ENCODE data around the gene IRF7. TPM values are rescaled to one million over a fixed set of nuclear protein-coding genes. Genes with fewer than 3 reads are reported as not detected.

IRF7 gene
- total and polyA plus RNA-seq, 9 donors = 0.28 to 59.1 (median 17.1) TPM

GRCh38 chr11:592501-592900 lies 23.2 kb downstream of the IRF7 start:
- 94 to 96% (median 95%) methylated on average over 22 of the region's 22 CpGs for WGBS, 3 donors
- no peaks in the 10 kb centered on the region for H3K36me3 ChIP-seq

GRCh38 chr11:590997-591396 lies 24.8 kb downstream of the IRF7 start:
- DNase-seq = no peak
- intact Hi-C loops (cut with DNase I) = no loop called here
- no peaks in the 10 kb centered on the region for H3K4me1 ChIP-seq (ENCODE audit: insufficient read depth)
- no peak for TF ChIP-seq EP300 (IDR thresholded peaks at IDR 0.05)
- no peak for TF ChIP-seq POLR2A (IDR thresholded peaks at IDR 0.05)
- no peak for TF ChIP-seq CTCF (IDR thresholded peaks at IDR 0.05)
- H3K9me3 ChIP-seq = no peaks in the 10 kb centered on the region
- no peaks in the 10 kb centered on the region for H3K27me3 ChIP-seq
- no peak overlapping the region for H3K27ac ChIP-seq
- no peaks in the 10 kb centered on the region for H3K36me3 ChIP-seq
- no peak overlapping the region for H3K4me3 ChIP-seq
- 74 to 79% (median 78%) methylated on average over 11 of the region's 11 CpGs for WGBS, 3 donors

More at GRCh38 chr11:592501-592900, 23.2 kb downstream of the IRF7 start:
- H3K4me1 ChIP-seq (ENCODE audit: insufficient read depth) = no peaks in the 10 kb centered on the region
- H3K27me3 ChIP-seq = no peaks in the 10 kb centered on the region
- no peak for TF ChIP-seq CTCF (IDR thresholded peaks at IDR 0.05)
- TF ChIP-seq EP300 (IDR thresholded peaks at IDR 0.05) = no peak
- TF ChIP-seq POLR2A (IDR thresholded peaks at IDR 0.05) = no peak
- intact Hi-C loops (cut with DNase I) = no loop called here
- H3K9me3 ChIP-seq = no peaks in the 10 kb centered on the region
- H3K4me3 ChIP-seq = no peak overlapping the region
- no peak overlapping the region for H3K27ac ChIP-seq
- no peak for DNase-seq

- no peaks in the 10 kb centered on the region for H3K36me3 ChIP-seq
- peak in 1 of 5 donors; percentile 28 for DNase-seq
- no peaks in the 10 kb centered on the region for H3K4me1 ChIP-seq (ENCODE audit: insufficient read depth)
- H3K27me3 ChIP-seq = no peaks in the 10 kb centered on the region
- intact Hi-C loops (cut with DNase I) = no loop called here
- H3K27ac ChIP-seq = no peak overlapping the region
- H3K9me3 ChIP-seq = no peaks in the 10 kb centered on the region
- no peak overlapping the region for H3K4me3 ChIP-seq
- TF ChIP-seq EP300 (IDR thresholded peaks at IDR 0.05) (no peak), CTCF (IDR thresholded peaks at IDR 0.05) (no peak), POLR2A (IDR thresholded peaks at IDR 0.05) (no peak)
- 93 to 94% (median 93%) methylated on average over 26 of the region's 26 CpGs for WGBS, 3 donors
These were observed 26.0 kb downstream of the IRF7 start for GRCh38 chr11:589798-590197.

- Histone ChIP-seq H3K4me1 (ENCODE audit: insufficient read depth) (no peaks in the 10 kb centered on the region), H3K27me3 (no peaks in the 10 kb centered on the region), H3K9me3 (no peaks in the 10 kb centered on the region), H3K27ac (no peak overlapping the region), H3K4me3 (no peak overlapping the region), H3K36me3 (no peaks in the 10 kb centered on the region)
- DNase-seq = peak in 1 of 5 donors; percentile 49
- no peak for TF ChIP-seq EP300 (IDR thresholded peaks at IDR 0.05)
- TF ChIP-seq POLR2A (IDR thresholded peaks at IDR 0.05) = no peak
- TF ChIP-seq CTCF (IDR thresholded peaks at IDR 0.05) = no peak
- WGBS, 3 donors = 20 to 39% (median 30%) methylated on average over 6 of the region's 6 CpGs
- intact Hi-C loops (cut with DNase I) = no loop called here
These were observed 27.8 kb downstream of the IRF7 start for GRCh38 chr11:587978-588380.

All from ovary (tissue), 9 donors.